ENCODE measurements around the gene CST7.

DNA sequence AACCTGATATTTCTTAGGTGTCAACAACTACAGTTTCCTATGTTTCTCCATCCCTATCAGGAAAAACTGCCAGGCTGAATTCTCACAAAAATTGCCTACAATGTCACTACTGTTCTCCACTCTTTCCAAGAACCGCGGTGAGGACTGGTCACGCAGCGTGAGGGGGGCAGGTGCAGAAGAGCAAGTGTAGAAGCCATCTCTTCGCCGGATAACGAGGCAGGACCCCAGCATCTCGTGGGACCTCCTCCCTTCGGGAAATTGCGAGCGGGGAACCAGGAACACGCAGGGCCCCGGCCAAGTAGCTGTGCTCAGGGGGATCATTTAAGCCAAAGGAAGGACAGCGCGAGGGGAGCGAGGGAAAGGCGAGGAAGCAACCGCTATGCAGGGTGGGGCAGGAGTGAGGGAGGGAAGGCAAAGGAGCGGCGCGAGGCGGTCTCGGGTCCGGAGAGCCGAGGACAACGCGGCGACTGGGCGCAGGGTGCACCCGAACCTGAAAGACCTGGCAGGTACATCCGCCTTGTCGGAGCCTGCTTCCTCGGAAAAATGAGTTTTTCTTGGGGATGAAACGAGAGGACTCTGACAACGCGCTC lies 42.9 kb downstream of the CST7 start:
- TF ChIP-seq, protein P1, sequence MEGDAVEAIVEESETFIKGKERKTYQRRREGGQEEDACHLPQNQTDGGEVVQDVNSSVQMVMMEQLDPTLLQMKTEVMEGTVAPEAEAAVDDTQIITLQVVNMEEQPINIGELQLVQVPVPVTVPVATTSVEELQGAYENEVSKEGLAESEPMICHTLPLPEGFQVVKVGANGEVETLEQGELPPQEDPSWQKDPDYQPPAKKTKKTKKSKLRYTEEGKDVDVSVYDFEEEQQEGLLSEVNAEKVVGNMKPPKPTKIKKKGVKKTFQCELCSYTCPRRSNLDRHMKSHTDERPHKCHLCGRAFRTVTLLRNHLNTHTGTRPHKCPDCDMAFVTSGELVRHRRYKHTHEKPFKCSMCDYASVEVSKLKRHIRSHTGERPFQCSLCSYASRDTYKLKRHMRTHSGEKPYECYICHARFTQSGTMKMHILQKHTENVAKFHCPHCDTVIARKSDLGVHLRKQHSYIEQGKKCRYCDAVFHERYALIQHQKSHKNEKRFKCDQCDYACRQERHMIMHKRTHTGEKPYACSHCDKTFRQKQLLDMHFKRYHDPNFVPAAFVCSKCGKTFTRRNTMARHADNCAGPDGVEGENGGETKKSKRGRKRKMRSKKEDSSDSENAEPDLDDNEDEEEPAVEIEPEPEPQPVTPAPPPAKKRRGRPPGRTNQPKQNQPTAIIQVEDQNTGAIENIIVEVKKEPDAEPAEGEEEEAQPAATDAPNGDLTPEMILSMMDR (IDR thresholded peaks at IDR 0.05; ENCODE audit: insufficient read depth, low read length) = no peak
- no peak for TF ChIP-seq SPI1 (IDR thresholded peaks at IDR 0.05; ENCODE audit: borderline replicate concordance, low read depth)
- no peak for TF ChIP-seq POLR2AphosphoS5 (IDR thresholded peaks at IDR 0.05; ENCODE audit: low read depth)
- TF ChIP-seq GABPA (IDR thresholded peaks at IDR 0.05; ENCODE audit: low read depth) = no peak
